IMR-90 (cell line): Measurements from ENCODE around the gene FAM114A2. TPM values are rescaled to one million over a fixed set of nuclear protein-coding genes. Genes with fewer than 3 reads are reported as not detected.

Source experiments
- ATAC-seq: fragments of 200-7000 bp; cut with Tn5 transposase; 2 replicates; pipeline ENCODE4 v1.9.1; 2020; ENCODE audit warnings: low read depth, mild to moderate bottlenecking, moderate library complexity
- BruUV-seq: library from RNA; stranded (reverse); fragments of 400-500 nt; replicated peaks from 2 replicates; lab custom pipeline; 2021; lab: Mats Ljungman, UMichigan
- CTCF ChIA-PET: fragments of 300-600 bp; formaldehyde crosslinking; extraction: SDS; loops from one replicate; lab custom pipeline; 2021; ENCODE audit warnings: antibody characterized with exemption; lab: Yijun Ruan, JAX
- POLR2A ChIA-PET: fragments of 300-600 bp; sonication (Branson Sonifier 250); formaldehyde crosslinking; loops from one replicate; lab custom pipeline; 2022; ENCODE audit warnings: antibody characterized with exemption; ENCODE audit not compliant: unreplicated experiment; lab: Charles Lee
- DNase-seq: peaks from one replicate; pipeline ENCODE4 v3.0.0; 2013
- H2AFZ ChIP-seq: replicated peaks from 2 replicates; pipeline ENCODE3; 2013; ENCODE audit warnings: low read length, mild to moderate bottlenecking; ENCODE audit not compliant: poor library complexity
- H2AK5ac ChIP-seq: 2 replicates; pipeline ENCODE4 v1.6.1; 2013; ENCODE audit warnings: low read depth, low read length, inconsistent platforms
- H2AK9ac ChIP-seq: replicated peaks from 2 replicates; pipeline ENCODE3; 2013; ENCODE audit warnings: mild to moderate bottlenecking, low read depth, low read length, moderate library complexity; ENCODE audit not compliant: poor library complexity
- H2BK120ac ChIP-seq: 2 replicates; pipeline ENCODE4 v1.6.1; 2013; ENCODE audit warnings: low read depth, low read length, inconsistent platforms
- H2BK15ac ChIP-seq: 3 replicates; pipeline ENCODE4 v1.6.1; 2013; ENCODE audit warnings: low read depth, low read length, inconsistent platforms
- H2BK20ac ChIP-seq: 2 replicates; pipeline ENCODE4 v1.6.1; 2013; ENCODE audit warnings: low read depth, mild to moderate bottlenecking, inconsistent platforms, low read length, moderate library complexity
- H2BK5ac ChIP-seq: 2 replicates; pipeline ENCODE4 v1.6.1; 2013; ENCODE audit warnings: mild to moderate bottlenecking, low read depth, low read length, inconsistent platforms; ENCODE audit not compliant: poor library complexity, severe bottlenecking
- H3K14ac ChIP-seq: replicated peaks from 2 replicates; pipeline ENCODE4 v1.6.1; 2013; ENCODE audit warnings: low read depth, low read length, inconsistent platforms
- H3K18ac ChIP-seq: 2 replicates; pipeline ENCODE4 v1.6.1; 2013; ENCODE audit warnings: low read depth, low read length, control low read depth
- H3K23ac ChIP-seq: 2 replicates; pipeline ENCODE4 v1.6.1; 2013; ENCODE audit warnings: low read depth, low read length, inconsistent platforms
- H3K27ac ChIP-seq: 2 replicates; pipeline ENCODE4 v1.5.1; 2013; ENCODE audit warnings: mild to moderate bottlenecking, control low read depth, low read length; ENCODE audit not compliant: insufficient read depth
- H3K27me3 ChIP-seq: 2 replicates; pipeline ENCODE4 v1.6.1; 2013; ENCODE audit warnings: low read length; ENCODE audit not compliant: control insufficient read depth, insufficient read depth
- H3K36me3 ChIP-seq: 2 replicates; pipeline ENCODE4 v1.6.1; 2013; ENCODE audit warnings: low read length, mixed read lengths; ENCODE audit not compliant: control insufficient read depth, insufficient read depth
- H3K4ac ChIP-seq: 2 replicates; pipeline ENCODE4 v1.6.1; 2013; ENCODE audit warnings: low read depth, low read length, inconsistent platforms
- H3K4me1 ChIP-seq: 2 replicates; pipeline ENCODE4 v1.6.1; 2013; ENCODE audit warnings: low read length, mixed read lengths; ENCODE audit not compliant: control insufficient read depth, insufficient read depth
- H3K4me2 ChIP-seq: 2 replicates; pipeline ENCODE4 v1.6.1; 2013; ENCODE audit warnings: low read depth, mild to moderate bottlenecking, control low read depth, low read length, moderate library complexity
- H3K4me3 ChIP-seq: 2 replicates; pipeline ENCODE4 v1.5.1; 2013; ENCODE audit warnings: low read depth, mild to moderate bottlenecking, control low read depth, low read length, moderate library complexity; ENCODE audit not compliant: insufficient read depth
- H3K56ac ChIP-seq: 2 replicates; pipeline ENCODE4 v1.6.1; 2013; ENCODE audit warnings: low read length, inconsistent platforms; ENCODE audit not compliant: insufficient read depth; ENCODE audit errors: extremely low read depth
- H3K79me1 ChIP-seq, 2 experiments: 2 replicates each; pipeline ENCODE4 v1.6.1; 2013; ENCODE audit warnings: low read length in 2 of 2, inconsistent platforms in 1 of 2, low read depth in 1 of 2
- H3K9ac ChIP-seq: 2 replicates; pipeline ENCODE4 v1.6.1; 2013; ENCODE audit warnings: low read depth, low read length, control low read depth
- H3K9me1 ChIP-seq: 2 replicates; pipeline ENCODE4 v1.6.1; 2013; ENCODE audit warnings: low read length, inconsistent platforms; ENCODE audit not compliant: insufficient read depth
- H3K9me3 ChIP-seq: 2 replicates; pipeline ENCODE4 v1.6.1; 2013; ENCODE audit warnings: low read length; ENCODE audit not compliant: control insufficient read depth, insufficient read depth
- H4K20me1 ChIP-seq: 2 replicates; pipeline ENCODE4 v1.6.1; 2013; ENCODE audit warnings: low read length, inconsistent platforms; ENCODE audit not compliant: insufficient read depth
- H4K5ac ChIP-seq: 2 replicates; pipeline ENCODE4 v1.6.1; 2013; ENCODE audit warnings: mild to moderate bottlenecking, low read depth, low read length, control low read depth
- H4K8ac ChIP-seq, 2 experiments: 2 replicates each; pipeline ENCODE4 v1.6.1; 2013; ENCODE audit warnings: low read depth in 2 of 2, low read length in 2 of 2, control low read depth in 1 of 2, inconsistent platforms in 1 of 2
- H4K91ac ChIP-seq: 2 replicates; pipeline ENCODE4 v1.6.1; 2013; ENCODE audit warnings: low read depth, low read length, inconsistent platforms; ENCODE audit not compliant: insufficient read depth
- RAD21 ChIP-seq: IDR thresholded peaks from 2 replicates; pipeline ENCODE4 v1.6.1; 2012; ENCODE audit warnings: low read length, improper control_type of control experiment
- WGBS, 2 experiments: methylation state at CpG; one replicate each; pipeline versions ENCODE4 v1.1.5 to v1.1.7; 2013; ENCODE audit warnings: missing lambda C conversion rate in 2 of 2; ENCODE audit not compliant: insufficient read length in 1 of 2; ENCODE audit errors: extremely low coverage in 2 of 2; 5-methylcytosine and 5-hydroxymethylcytosine counted together
- dilution Hi-C: fragments of 300-500 bp; cut with HindIII; formaldehyde crosslinking; loops from one replicate; pipeline ENCODE4 v1.14.3; 2018; ENCODE audit warnings: low sequenced_read_pairs; ENCODE audit not compliant: unreplicated experiment
- in situ Hi-C: fragments of 300-500 bp; cut with MboI; formaldehyde crosslinking; loops from 3 replicates; pipeline ENCODE4 v1.14.3; 2019; ENCODE audit warnings: low sequenced_read_pairs, inconsistent platforms, mixed read lengths
- intact Hi-C: fragments of 100-400 bp; cut with micrococcal nuclease; formaldehyde crosslinking; loops from 2 replicates; pipeline ENCODE4 v1.10.0; 2022
- polyA plus RNA-seq, 3 experiments: library from polyadenylated mRNA; depleted of rRNA; stranded (reverse); fragments of >200 nt; gene quantifications; 2 replicates each; pipeline ENCODE4 v1.2.3, GENCODE V29; 2012; ENCODE audit warnings: low replicate concordance in 1 of 3
- total RNA-seq: library from RNA; depleted of rRNA; stranded (reverse); fragments of >200 nt; gene quantifications from 2 replicates; pipeline ENCODE4 v1.2.3, GENCODE V29; 2012

The FAM114A2 gene
- total and polyA plus RNA-seq, 2 of the 4 experiments (the other 2 are of a cell fraction), result 13.2 to 41.2 TPM

GRCh38 chr5:153970496-153970895 is 68.2 kb downstream of the FAM114A2 start:
- H3K23ac ChIP-seq, result no peak overlapping the region
- H2BK120ac ChIP-seq, result no peak overlapping the region
- no peak overlapping the region for H2BK5ac ChIP-seq
- H3K4me2 ChIP-seq, result no peak overlapping the region
- ChIA-PET CTCF (no interaction called here), POLR2A (no interaction called here)
- no peaks in the 10 kb centered on the region for H3K4me1 ChIP-seq
- dilution Hi-C loops (no loop called here), intact Hi-C loops (loop anchor here (5.0 kb wide), 1 partner anchor 492 kb away; no protein-coding TSS in a partner anchor), in situ Hi-C loops (no loop called here)
- no peak overlapping the region for H3K14ac ChIP-seq
- no peaks in the 10 kb centered on the region for H3K79me1 ChIP-seq
- no peaks in the 10 kb centered on the region for H4K20me1 ChIP-seq
- H3K27me3 ChIP-seq, result peaks cover 10% of the 10 kb centered on the region
- H4K8ac ChIP-seq, result no peak overlapping the region
- H2AK9ac ChIP-seq, result no peak overlapping the region
- H3K56ac ChIP-seq, result no peak overlapping the region
- H3K4me3 ChIP-seq, result no peak overlapping the region
- H4K5ac ChIP-seq, result no peak overlapping the region
- H3K9me3 ChIP-seq, result no peaks in the 10 kb centered on the region
- no peak overlapping the region for H3K27ac ChIP-seq
- no peak overlapping the region for H4K91ac ChIP-seq
- H2AK5ac ChIP-seq, result no peak overlapping the region
- no peak overlapping the region for H2BK15ac ChIP-seq
- no peak overlapping the region for H2BK20ac ChIP-seq
- no peaks in the 10 kb centered on the region for H3K36me3 ChIP-seq
- H2AFZ ChIP-seq, result no peak overlapping the region
- H3K18ac ChIP-seq, result no peak overlapping the region
- DNase-seq (no peak), ATAC-seq (no peak)
- no peak for TF ChIP-seq RAD21
- no CpG with 5 or more reads among the region's 3 CpGs for WGBS, 2 experiments
- no peaks in the 10 kb centered on the region for H3K9me1 ChIP-seq
- no peak overlapping the region for H3K4ac ChIP-seq
- BruUV-seq, result no TSS peak
- no peak overlapping the region for H3K9ac ChIP-seq
